GM12892 (cell line): ENCODE data around the gene COL6A3.

Source experiments
- POLR2A ChIP-seq: IDR thresholded peaks from 2 replicates; pipeline ENCODE4 v1.6.1; 2011; ENCODE audit warnings: low read depth, low read length, control low read depth
- POLR2AphosphoS5 ChIP-seq: IDR thresholded peaks from 2 replicates; pipeline ENCODE4 v1.6.1; 2011; ENCODE audit warnings: low read depth, low read length, control low read depth

GRCh38 chr2:237289139-237289538 is 124.8 kb downstream of the COL6A3 start:
- TF ChIP-seq POLR2AphosphoS5 (no peak), POLR2A (no peak)
